NCI-H460 (cell line): ENCODE results near the gene GRAMD2B. TPM values are rescaled to one million over a fixed set of nuclear protein-coding genes. Genes with fewer than 3 reads are reported as not detected.

Experiments
- DNase-seq: peaks from one replicate; pipeline ENCODE4 v3.0.0-alpha.2; 2016; ENCODE audit warnings: low read depth; ENCODE audit errors: extremely low read depth
- total RNA-seq: library from RNA; depleted of rRNA; stranded (reverse); fragments of >200 nt; shearing (Covaris generic); gene quantifications from 2 replicates; pipeline ENCODE4 v1.2.3, GENCODE V29; 2014

The GRAMD2B gene
- total RNA-seq, 1 experiment from 2014 or later: not detected

DNA sequence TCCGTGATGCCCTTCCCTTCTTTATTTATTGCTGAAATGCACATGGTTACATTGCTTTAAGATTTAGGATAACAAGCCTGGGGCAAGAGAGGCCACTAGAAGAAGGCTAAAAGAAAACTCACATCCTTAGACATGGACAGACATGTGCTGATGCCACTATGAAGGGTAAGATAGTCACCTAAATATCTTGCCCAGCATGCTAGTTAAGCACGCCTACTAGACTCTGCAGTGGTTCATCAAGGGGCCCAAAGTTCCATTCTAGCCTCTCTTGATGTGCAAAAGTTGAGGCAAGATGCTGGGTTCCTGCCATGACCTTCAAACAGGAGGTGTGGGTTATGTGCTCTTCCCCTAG lies 49.3 kb downstream of the GRAMD2B start:
- no peak for DNase-seq

DNA sequence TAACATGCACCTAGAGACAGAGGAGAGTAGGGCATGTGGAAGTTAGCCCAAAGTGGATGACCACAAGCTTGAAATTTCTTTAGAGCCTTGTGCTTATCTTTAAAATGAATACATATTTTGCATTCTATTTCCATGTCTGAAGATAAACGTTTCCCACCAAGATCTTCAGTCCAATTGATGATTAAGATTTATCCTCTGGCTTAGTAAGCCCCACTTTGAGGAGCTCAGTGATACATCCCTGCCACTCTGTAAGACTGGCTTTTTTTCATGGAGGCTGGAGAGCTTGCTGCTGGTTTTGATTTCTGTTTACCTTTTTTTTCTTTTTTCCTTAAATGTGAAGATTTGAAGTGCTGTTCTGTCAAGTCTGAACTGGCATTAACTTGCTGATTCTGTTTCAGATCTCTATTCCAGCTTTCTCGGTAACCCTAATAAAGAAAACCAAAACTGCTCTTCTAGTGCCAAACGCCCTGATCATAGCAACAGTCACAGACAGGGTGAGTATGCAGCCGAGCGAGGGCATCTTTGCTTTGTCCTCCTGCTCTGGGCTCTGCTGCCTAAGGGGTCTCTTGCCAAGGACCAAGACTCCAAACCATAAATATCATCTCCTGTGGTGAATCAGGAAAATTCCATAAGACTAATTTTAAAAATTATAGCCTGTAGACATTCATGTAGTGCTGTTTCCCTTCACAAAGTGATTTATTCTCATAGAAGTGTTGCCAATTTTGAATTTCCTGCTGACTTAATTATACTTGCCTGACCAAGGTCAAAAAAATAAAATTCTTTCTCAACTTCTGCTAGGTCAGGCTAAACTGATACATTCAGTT lies 54.3 kb downstream of the GRAMD2B start:
- DNase-seq: no peak

DNA sequence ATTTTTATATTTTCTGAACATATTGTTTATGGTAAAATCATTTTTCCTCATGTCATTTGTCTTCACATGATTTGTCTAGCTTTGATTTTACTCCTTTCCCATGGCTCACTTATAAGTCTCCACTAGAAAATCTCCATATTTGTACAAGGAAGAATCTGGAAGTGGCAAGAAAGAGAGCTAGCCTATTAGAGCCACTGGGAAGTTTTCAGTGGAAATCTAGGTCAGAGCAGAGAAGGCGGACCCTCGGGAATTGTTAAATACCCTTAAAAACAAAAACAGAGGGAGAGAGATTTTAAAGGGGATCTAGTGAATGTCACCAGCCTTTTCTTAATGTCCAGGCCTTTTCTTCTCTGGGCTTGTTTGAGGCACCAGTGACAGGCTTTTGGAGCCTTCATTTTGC lies 56.6 kb downstream of the GRAMD2B start:
- DNase-seq: no peak

DNA sequence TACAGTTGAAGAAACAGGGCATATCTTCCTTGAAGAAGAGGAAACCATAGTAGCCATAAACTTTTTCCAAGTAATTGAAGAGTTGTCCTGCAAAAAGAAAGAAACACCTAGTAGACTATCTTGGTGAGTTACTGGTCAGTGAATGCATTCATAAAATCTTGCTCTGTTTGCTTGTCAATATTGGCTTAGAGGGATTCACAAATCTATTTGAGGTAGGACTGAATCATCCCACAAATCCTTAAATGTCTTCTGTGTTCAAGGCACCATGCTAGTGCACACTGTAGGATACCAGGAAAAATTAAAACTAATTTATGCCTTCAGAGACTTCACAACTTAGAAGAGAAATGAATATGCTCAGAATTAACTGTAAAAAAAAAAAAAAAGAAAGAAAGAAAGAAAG lies 57.6 kb downstream of the GRAMD2B start:
- no peak for DNase-seq

DNA sequence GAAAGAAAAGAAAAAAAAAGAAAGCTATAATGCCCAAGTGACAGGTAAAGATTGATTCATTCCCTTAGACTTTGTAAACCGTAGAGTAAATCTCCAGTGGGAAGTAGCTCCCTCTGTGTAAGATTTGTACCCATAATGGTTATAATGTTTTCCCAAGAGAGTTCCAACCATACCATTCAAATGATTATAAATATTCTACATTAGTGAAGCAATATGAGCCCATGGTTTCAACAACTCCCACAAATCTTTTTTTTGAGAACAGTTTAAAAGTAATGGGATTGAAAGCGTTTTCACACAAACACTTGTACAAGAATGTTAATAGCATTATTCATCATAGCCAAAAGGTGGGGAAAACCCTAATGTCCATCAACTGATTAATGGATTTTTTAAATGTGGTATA lies 58.0 kb downstream of the GRAMD2B start:
- no peak for DNase-seq

DNA sequence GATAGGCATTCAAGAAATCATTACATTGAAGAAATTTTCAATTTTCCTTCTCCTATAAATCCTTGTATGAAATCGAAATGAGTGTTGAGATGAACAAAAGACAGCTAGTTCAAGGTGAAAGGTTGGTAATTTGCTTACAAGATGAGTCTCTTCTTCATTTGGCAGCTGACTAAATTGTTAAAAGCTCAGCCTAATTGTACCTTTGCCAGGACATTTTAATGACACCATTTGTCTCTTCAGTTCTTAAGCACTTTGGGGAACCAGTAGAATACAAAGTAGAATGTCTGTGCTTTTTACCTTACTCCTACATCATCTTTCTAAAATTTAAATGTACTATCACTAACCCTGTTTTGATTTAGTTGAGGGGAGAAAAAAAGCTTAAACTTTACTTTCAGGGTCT lies 59.4 kb downstream of the GRAMD2B start:
- DNase-seq: no peak

DNA sequence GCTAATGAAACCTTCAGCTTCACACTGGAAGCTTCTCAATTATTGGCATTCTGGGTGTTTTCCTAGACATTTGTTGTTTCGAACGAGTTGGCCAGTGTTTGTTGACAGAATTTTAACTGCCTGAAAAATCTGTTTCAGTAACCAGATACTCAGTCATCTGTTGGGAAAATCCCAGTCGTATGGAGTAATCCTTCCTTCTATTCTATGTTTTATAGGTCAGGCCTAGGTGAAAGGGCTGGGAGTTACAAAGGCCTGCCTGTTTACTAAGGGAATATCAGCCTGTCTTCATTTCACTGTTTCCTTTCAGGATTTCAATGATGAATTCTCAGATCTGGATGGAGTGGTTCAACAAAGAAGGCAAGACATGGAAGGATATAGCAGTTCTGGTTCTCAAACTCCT lies 59.9 kb downstream of the GRAMD2B start:
- DNase-seq: no peak

DNA sequence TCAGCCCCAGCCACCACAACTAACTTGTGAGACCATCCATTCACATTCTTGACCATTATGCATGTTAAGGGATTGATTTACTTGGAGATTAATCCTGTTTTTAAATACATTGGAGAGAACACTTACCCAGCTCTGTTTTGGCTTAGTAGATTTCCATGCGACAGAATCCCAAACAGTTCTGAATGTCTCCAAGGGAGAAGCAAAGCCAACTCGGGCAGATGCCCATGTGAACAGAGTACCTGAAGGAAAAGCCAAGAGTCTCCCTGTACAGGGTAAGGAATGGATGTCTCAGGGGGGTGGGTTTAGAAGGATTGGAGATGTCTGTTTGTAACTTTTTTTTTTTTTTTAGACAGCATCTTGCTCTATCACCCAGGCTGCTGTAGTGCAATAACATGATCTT lies 61.0 kb downstream of the GRAMD2B start:
- no peak for DNase-seq

DNA sequence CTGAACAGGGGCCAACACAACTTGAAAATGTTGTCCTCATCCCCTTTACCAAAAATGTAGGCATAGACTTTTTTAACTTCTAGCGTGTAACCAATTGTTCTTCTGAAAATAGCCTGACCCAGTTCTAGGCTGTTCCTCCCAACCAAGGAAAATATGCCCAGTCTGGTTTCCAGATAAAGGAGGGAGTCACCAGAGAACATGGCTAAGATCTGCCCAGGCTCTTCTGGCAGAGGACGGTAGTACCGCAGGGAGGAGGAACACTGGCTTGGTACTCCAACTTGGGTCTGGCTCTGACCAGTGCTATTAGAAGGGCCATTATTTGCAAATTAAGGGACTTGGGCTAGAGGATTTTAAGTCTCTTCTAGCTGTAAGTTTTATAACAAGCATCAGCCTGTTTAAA lies 63.1 kb downstream of the GRAMD2B start:
- no peak for DNase-seq

DNA sequence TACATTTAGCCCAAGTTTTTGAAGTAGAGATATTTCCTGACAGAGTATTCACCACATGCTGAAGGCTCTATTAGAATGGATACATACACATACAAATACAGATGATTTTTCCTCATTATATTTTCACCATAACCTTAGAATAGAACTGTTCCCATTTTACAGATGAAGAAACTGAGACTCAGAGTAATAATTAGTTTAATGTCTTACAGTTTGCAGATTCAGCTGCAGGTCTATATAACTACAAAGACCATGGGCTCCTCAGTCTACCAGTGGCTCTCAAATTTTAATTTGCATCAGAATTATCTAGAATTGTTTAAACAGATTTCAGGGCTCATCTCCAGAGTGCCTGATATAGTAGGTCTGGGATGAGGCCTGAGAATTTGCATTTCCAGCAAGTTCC lies 64.4 kb downstream of the GRAMD2B start:
- DNase-seq: no peak

DNA sequence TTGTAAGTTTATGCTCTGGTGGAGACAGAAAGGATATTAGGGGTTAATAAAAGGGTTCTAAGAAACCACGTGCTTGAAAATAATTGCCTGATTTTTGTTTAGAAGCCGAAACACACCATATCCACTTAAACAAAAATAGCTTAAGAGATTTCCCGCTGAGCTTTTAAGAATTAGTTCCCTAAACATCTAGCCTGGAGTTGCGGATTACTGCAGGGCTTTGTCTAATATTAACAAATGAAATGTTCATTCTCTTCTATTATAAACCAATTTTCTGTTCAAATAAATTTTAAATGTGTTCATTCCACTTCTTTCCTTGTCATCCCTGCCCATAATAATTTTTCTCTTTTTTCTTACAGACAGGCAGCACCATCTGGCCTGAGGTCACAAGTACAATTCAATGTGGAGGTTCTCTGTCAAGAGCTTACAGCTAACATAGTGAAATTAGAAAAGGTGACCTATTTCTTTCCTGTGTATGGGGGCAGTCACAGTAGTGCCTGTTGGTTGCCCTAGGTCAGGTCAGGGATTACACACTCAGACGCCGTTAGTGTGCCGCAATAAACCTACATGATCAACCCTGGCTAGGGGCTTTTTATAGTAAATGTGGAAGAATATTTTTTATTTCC lies 65.3 kb downstream of the GRAMD2B start:
- DNase-seq: no peak

DNA sequence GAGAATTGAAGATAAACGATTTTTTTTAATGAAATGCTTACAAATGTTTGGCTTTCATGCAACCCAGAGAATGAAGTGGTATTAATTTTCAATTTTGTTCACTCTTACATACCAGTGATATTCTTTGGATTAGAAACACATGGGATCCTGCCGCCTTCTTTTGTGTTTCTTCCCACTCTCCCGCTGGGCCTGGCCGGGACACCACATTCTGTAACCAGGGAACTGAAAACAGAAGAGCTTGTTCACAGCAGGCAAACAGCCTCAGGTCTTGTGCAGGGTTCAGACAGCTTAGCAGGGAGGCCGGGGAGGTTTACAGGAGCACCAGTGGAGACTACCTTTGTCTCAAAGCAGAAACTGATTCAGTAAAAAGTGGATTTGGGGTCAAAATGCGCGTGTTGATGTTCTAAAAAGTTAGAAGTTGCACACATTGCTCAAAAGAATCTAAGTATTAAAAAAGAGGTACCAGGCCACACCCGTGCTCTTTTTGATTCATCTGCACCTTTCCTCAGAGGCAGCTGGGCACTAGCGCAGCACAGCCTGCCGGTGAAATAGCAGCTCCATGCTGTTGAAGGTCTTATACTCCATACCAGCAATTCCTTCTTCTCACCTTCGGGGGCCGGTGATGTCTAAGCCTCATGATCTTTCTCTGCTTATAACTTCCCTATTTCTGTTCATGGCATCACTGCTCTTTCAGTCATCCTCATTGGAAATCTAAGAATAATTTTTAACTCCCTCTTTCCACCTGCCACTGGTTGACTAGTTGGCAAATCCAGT lies 67.1 kb downstream of the GRAMD2B start:
- DNase-seq: no peak

DNA sequence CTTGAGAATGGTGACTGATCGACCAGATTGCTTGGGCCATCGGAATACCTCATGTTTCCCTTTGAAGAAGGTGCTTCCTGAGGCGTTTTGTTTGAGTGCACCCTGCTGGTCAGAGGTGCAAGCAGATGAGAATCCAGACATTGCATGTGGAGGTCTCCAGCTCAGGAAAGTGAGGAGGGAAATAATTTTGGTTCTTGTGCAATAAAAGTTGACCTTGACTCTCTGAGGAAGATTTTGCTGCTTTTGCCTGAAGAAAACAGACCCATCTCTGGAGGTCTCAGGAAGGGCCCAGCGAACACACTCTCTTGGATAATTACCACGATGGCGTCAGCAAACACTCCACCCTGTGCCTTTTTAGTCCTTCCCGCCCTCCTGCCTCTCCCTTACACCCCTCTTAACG lies 69.7 kb downstream of the GRAMD2B start:
- DNase-seq: no peak

DNA sequence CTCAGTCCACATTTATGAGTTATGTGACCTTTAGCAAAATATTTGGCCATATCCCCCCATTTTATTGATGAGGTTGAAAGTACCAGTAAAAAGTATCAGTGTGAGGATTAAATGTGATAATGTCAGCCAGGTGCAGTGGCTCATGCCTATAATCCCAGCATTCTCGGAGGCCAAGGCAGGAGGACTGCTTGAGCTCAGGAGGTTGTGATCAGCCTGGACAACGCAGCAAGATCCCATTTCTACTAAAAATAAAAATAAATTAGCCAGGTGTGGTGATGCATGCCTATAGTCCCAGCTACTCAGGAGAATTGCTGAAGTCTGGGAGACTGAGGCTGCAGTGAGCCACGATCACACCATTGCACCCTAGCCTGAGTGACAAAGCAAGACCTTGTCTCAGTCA lies 71.2 kb downstream of the GRAMD2B start:
- DNase-seq: no peak

DNA sequence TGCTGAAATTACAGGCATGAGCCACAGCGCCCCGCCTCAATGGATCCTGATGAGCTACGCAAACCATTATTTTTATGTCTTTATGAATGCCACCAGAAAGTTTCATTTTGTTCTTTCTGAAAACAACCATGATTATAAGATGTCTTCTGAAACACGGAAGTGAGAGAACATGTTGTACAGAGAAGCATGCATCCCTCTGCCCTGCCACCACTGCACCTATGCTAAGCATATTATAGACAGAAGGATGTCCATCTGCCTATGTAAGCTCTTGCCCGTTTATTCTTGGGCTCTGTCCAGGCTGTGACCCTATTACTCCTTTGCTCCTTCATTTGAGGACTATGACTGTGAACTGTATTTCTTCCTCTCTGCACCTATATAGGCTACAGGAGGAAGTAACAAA lies 74.3 kb downstream of the GRAMD2B start:
- DNase-seq: no peak

DNA sequence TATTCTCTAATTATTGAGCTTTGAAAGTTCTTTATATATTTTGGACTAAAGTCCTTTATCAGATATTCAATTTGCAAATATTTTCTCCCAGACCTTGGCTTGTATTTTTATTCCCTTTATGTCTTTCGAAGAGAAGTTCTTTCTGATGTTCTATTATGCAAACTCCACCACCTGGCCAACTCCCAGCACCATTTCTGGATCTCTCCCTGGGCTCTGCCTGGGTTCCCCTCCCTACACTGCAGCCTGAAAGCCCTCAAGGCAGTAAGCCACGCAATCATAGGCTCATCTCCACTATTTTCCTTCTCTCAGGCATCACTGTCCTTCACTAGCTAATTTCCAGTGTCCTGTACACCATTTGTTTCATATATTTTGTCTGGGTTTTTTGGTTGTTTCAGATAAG lies 76.1 kb downstream of the GRAMD2B start:
- no peak for DNase-seq

DNA sequence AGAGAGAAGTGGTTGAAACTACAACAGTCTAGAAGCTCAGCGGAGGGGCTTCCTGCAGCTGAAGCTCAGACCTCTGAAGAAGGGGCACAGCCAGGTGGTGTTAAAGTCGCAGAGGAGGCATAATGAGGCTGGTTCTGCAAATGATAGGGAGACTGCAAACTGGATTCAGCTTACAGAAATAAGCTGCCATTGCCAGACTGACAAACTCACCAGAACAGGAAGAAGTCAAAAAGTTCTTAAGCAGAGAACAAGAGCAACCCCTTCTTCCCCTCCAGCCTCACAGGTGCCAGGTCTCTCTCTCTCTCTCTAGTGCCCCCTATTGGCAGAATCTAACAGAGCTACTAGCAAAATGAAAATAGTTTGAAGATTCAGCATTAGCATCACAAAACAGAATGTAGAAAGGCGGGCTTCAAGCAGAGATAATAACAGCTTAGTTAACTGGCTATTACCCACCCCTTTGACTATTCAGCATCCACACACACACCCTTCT lies 76.7 kb downstream of the GRAMD2B start:
- no peak for DNase-seq

DNA sequence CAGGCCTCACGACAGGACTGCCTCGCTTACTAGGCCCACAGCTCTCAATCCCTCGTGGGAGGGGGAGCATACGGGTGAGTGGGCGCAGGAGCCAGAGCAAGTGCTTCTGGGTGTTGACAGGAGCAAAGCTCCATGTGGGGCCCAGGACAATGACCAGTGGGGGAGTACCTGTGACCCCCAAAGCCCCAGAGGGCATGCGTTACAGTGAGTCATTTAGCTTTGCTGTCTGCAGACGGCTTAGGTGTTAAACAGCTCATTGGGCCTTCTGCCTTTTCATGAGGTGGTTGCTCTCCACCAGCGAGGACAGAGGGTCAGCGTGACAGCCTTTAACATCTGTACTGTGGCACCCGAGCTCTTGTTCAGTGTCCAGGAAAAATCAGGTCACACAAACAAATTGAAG lies 78.2 kb downstream of the GRAMD2B start:
- DNase-seq: no peak

DNA sequence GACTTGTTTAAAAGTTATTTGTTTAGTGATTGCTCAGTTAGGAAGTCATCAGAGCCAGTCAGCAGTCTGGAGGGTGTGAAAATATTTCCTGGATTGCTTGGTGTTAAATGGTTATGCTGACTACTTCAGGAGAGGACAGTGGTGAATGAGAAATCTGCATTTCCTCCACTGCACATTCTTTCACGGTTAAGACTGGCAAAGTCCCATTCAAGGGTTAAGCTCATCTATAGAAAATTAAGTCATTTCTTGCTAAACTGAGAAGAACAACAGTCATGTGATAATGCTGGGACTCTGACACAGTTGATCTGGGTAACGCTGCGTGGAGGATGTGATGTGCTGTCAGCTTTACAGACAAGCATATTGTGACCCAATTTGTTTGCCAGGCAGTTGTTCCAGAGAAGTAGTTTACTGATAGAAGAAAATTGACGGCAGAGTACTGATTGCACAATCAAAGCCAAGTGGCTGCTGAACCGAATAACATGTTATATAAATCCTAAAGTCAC lies 80.4 kb downstream of the GRAMD2B start:
- no peak for DNase-seq

DNA sequence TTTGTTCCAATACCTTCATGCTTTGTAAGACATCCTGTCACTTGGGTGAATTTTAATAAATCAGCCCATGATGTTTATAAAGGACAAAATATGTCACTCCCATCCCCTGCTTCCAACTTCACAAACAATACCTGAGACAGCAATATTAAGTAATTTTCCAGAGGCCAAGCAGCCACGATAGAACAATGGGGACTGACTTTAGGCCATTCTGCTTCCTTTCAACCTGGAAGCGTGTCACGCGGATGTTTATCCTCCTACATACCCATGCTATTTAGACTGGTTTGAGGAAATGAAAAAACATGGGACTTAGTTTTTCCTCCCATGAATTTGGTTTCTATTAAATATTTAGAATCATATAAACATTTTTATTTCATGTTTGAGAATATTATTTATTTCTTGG lies 82.9 kb downstream of the GRAMD2B start:
- no peak for DNase-seq

DNA sequence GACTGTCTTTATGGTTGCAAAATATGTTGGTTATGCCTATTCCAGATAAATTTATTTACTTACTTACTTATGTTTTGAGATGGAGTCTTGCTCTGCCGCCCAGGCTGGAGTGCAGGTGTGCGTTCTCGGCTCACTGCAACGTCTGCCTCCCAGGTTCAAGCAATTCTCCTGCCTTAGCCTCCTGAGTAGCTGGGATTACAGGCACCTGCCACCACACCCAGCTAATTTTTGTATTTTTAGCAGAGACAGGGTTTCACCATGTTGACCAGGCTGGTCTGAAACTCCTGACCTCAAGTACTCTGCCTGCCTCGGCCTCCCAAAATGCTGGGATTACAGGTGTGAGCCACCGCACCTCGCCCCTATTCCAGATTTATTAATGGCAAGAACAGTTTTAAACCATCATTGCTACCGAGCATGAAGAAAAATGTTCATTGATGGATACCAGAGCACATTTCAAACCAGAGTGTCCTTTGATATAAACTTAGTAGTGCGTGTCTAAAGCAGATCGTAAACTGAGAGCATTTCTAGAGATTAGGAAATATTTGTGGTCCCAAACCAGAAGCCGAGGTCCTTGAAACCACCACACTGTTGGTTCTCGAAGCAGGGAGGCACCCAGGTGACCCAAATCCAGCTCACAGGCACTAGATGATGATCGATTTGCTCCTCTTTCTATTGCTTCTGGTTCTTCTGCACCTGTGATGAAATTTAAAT lies 85.2 kb downstream of the GRAMD2B start:
- DNase-seq: no peak
